WTC11 (cell line): Measurements from ENCODE around the gene ATP13A5. TPM values are rescaled to one million over a fixed set of nuclear protein-coding genes. Genes with fewer than 3 reads are reported as not detected.

ENCODE experiments used
- ATAC-seq: fragments of 200-7000 bp; cut with Tn5 transposase; 2 replicates; pipeline ENCODE4 v1.10.0; 2021; ENCODE audit warnings: mild to moderate bottlenecking, moderate library complexity
- CTCF ChIA-PET: fragments of 300-600 bp; sonication (Branson Sonifier 250); formaldehyde crosslinking; loops from one replicate; lab custom pipeline; 2021; ENCODE audit warnings: antibody characterized with exemption; lab: Charles Lee
- POLR2A ChIA-PET: fragments of 350-600 bp; sonication (Branson Sonifier 250); formaldehyde crosslinking; loops from one replicate; lab custom pipeline; 2021; ENCODE audit warnings: antibody characterized with exemption; lab: Charles Lee
- DNase-seq: peaks from one replicate; pipeline ENCODE4 v3.0.0; 2021; ENCODE audit warnings: low spot score
- H3K27ac Mint-ChIP-seq: 2 replicates; pipeline ENCODE4 v1.8.0; 2021; ENCODE audit warnings: mixed read lengths
- H3K27me3 Mint-ChIP-seq: 2 replicates; pipeline ENCODE4 v1.8.0; 2021; ENCODE audit warnings: low read depth, mild to moderate bottlenecking, moderate library complexity, mixed read lengths
- H3K36me3 Mint-ChIP-seq: 2 replicates; pipeline ENCODE4 v1.8.0; 2021; ENCODE audit warnings: mixed read lengths
- H3K4me1 Mint-ChIP-seq: 2 replicates; pipeline ENCODE4 v1.8.0; 2022; ENCODE audit warnings: mixed read lengths
- H3K4me3 Mint-ChIP-seq: 2 replicates; pipeline ENCODE4 v1.8.0; 2021; ENCODE audit warnings: mild to moderate bottlenecking, moderate library complexity, mixed read lengths
- H3K9me3 Mint-ChIP-seq: 2 replicates; pipeline ENCODE4 v1.8.0; 2021; ENCODE audit warnings: mixed read lengths
- AR ChIP-seq: fragments of 250-450 bp; sonication (Bioruptor Pico); IDR thresholded peaks from 2 replicates; pipeline ENCODE4 v1.9.0; 2021; ENCODE audit warnings: mild to moderate bottlenecking
- ATF1 ChIP-seq: sonication (generic); formaldehyde crosslinking; IDR thresholded peaks from 2 replicates; pipeline ENCODE4 v1.8.1; 2023; ENCODE audit warnings: mild to moderate bottlenecking, moderate library complexity, missing genetic modification reagents
- E2F1 ChIP-seq: sonication (generic); formaldehyde crosslinking; IDR thresholded peaks from 2 replicates; pipeline ENCODE4 v1.8.0; 2022; ENCODE audit warnings: mild to moderate bottlenecking, missing genetic modification reagents
- ETV6 ChIP-seq: sonication (generic); formaldehyde crosslinking; IDR thresholded peaks from 2 replicates; pipeline ENCODE4 v1.8.1; 2022; ENCODE audit warnings: mild to moderate bottlenecking, missing genetic modification reagents
- FOXP4 ChIP-seq: sonication (generic); formaldehyde crosslinking; IDR thresholded peaks from 2 replicates; pipeline ENCODE4 v1.8.0; 2022; ENCODE audit warnings: mild to moderate bottlenecking, missing genetic modification reagents
- GABPB1 ChIP-seq: sonication (generic); formaldehyde crosslinking; IDR thresholded peaks from 2 replicates; pipeline ENCODE4 v1.8.1; 2023; ENCODE audit warnings: mild to moderate bottlenecking, missing genetic modification reagents
- GRHL2 ChIP-seq: fragments of 250-450 bp; sonication (Bioruptor Pico); IDR thresholded peaks from 2 replicates; pipeline ENCODE4 v1.8.0; 2022; ENCODE audit warnings: mild to moderate bottlenecking, moderate library complexity; ENCODE audit not compliant: insufficient replicate concordance, severe bottlenecking
- GTF2I ChIP-seq: fragments of 250-450 bp; sonication (Bioruptor Pico); conservative IDR thresholded peaks from 2 replicates; pipeline ENCODE4 v1.4.0; 2021; ENCODE audit warnings: mild to moderate bottlenecking
- JAZF1 ChIP-seq: fragments of 250-450 bp; sonication (Bioruptor Pico); IDR thresholded peaks from 2 replicates; pipeline ENCODE4 v1.9.0; 2021; ENCODE audit warnings: moderate library complexity, mild to moderate bottlenecking, inconsistent platforms
- OVOL2 ChIP-seq: fragments of 250-450 bp; sonication (Bioruptor Pico); IDR thresholded peaks from 2 replicates; pipeline ENCODE4 v1.9.0; 2021; ENCODE audit warnings: mild to moderate bottlenecking, borderline replicate concordance
- RELA ChIP-seq: sonication (generic); formaldehyde crosslinking; IDR thresholded peaks from 2 replicates; pipeline ENCODE4 v1.8.1; 2022; ENCODE audit warnings: missing genetic modification reagents, mild to moderate bottlenecking, borderline replicate concordance
- SMAD4 ChIP-seq: sonication (generic); formaldehyde crosslinking; IDR thresholded peaks from 2 replicates; pipeline ENCODE4 v1.8.0; 2022; ENCODE audit warnings: mild to moderate bottlenecking, missing genetic modification reagents
- SOX15 ChIP-seq: fragments of 250-450 bp; sonication (Bioruptor Pico); IDR thresholded peaks from 2 replicates; pipeline ENCODE4 v1.9.0; 2021; ENCODE audit warnings: mild to moderate bottlenecking
- TCF7 ChIP-seq: sonication (generic); formaldehyde crosslinking; IDR thresholded peaks from 2 replicates; pipeline ENCODE4 v1.8.0; 2022; ENCODE audit warnings: mild to moderate bottlenecking, low read depth, missing genetic modification reagents, moderate library complexity
- TEAD4 ChIP-seq: sonication (generic); formaldehyde crosslinking; IDR thresholded peaks from 2 replicates; pipeline ENCODE4 v1.8.0; 2022; ENCODE audit warnings: mild to moderate bottlenecking, missing genetic modification reagents
- ZBTB43 ChIP-seq: sonication (generic); formaldehyde crosslinking; IDR thresholded peaks from 2 replicates; pipeline ENCODE4 v1.8.1; 2023; ENCODE audit warnings: mild to moderate bottlenecking, missing genetic modification reagents
- ZNF416 ChIP-seq: fragments of 250-450 bp; sonication (Bioruptor Pico); IDR thresholded peaks from 2 replicates; pipeline ENCODE4 v1.9.0; 2021; ENCODE audit warnings: mild to moderate bottlenecking, inconsistent platforms
- ZSCAN18 ChIP-seq: fragments of 250-450 bp; sonication (Bioruptor Pico); IDR thresholded peaks from 2 replicates; pipeline ENCODE4 v2.1.2; 2022; ENCODE audit warnings: mild to moderate bottlenecking, moderate library complexity
- total RNA-seq: library from RNA; stranded (reverse); gene quantifications from 3 replicates; pipeline ENCODE4 v1.2.3, GENCODE V29; 2021

ATP13A5 gene
- total RNA-seq, 1 experiment from 2014 or later, result not detected

- no peak overlapping the region for H3K27ac Mint-ChIP-seq
- no peak for DNase-seq
- H3K36me3 Mint-ChIP-seq, result 0 out of 2 replicates have a peak, but pooled peaks cover 6% of the 10 kb centered on the region
- ChIA-PET CTCF (no interaction called here), POLR2A (no interaction called here)
- H3K4me3 Mint-ChIP-seq, result no peak overlapping the region
- H3K4me1 Mint-ChIP-seq, result peaks cover 18% of the 10 kb centered on the region
- ATAC-seq, result no peak
- TF ChIP-seq ZNF416 (CRISPR knock-in tag) (no peak), FOXP4 (CRISPR knock-in tag) (no peak), TEAD4 (CRISPR knock-in tag) (no peak), JAZF1 (no peak), ZSCAN18 (CRISPR knock-in tag) (no peak), ATF1 (CRISPR knock-in tag) (no peak), RELA (CRISPR knock-in tag) (no peak), E2F1 (CRISPR knock-in tag) (no peak), ZBTB43 (CRISPR knock-in tag) (no peak), GRHL2 (no peak), GABPB1 (no peak), SMAD4 (CRISPR knock-in tag) (no peak), ETV6 (CRISPR knock-in tag) (no peak), OVOL2 (CRISPR knock-in tag) (no peak), TCF7 (CRISPR knock-in tag) (no peak), SOX15 (CRISPR knock-in tag) (no peak), AR (CRISPR knock-in tag) (no peak), GTF2I (CRISPR knock-in tag) (no peak)
- TF ChIP-seq, all 79 proteins: peak for 0
- Mint-ChIP-seq H3K27me3 (peaks cover 4% of the 10 kb centered on the region; the same call in 1 of the 2 replicates), H3K9me3 (peaks cover 26% of the 10 kb centered on the region)
Measured at GRCh38 chr3:193396451-193397244, 18.1 kb upstream of the ATP13A5 start.
